ENCODE measurements around the gene ADAMTS3.

The ADAMTS3 gene

GRCh38 chr4:72566464-72566972 is 2.5 kb downstream of the ADAMTS3 start:
- H3K4me1 ChIP-seq (ENCODE audit: insufficient read depth, insufficient read length) = no peaks in the 10 kb centered on the region
- H3K36me3 ChIP-seq (ENCODE audit: insufficient read depth, insufficient read length, low read length) = no peaks in the 10 kb centered on the region
- no peak overlapping the region for H3K4me3 ChIP-seq (ENCODE audit: insufficient read length, low read depth)
- DNase-seq (ENCODE audit: low read depth, low spot score) = no peak
- no peak for TF ChIP-seq ZNF274 (IDR thresholded peaks at IDR 0.05; ENCODE audit: low read depth, low read length)
- TF ChIP-seq SUZ12 (IDR thresholded peaks at IDR 0.05; ENCODE audit: extremely low read depth, insufficient read depth, insufficient read length) = no peak
- no peak for TF ChIP-seq YY1 (IDR thresholded peaks at IDR 0.05; ENCODE audit: insufficient read depth, insufficient read length)
- H3K9ac ChIP-seq (ENCODE audit: insufficient read length, low read depth) = no peak overlapping the region
- H3K27me3 ChIP-seq (ENCODE audit: insufficient read depth, insufficient read length) = peaks cover 4% of the 10 kb centered on the region
- no peaks in the 10 kb centered on the region for H3K9me3 ChIP-seq (ENCODE audit: insufficient read depth, low read length)

- TF ChIP-seq ZNF274 (IDR thresholded peaks at IDR 0.05; ENCODE audit: low read depth, low read length) (no peak), SUZ12 (IDR thresholded peaks at IDR 0.05; ENCODE audit: extremely low read depth, insufficient read depth, insufficient read length) (no peak), YY1 (IDR thresholded peaks at IDR 0.05; ENCODE audit: insufficient read depth, insufficient read length) (no peak)
- no peak overlapping the region for H3K4me3 ChIP-seq (ENCODE audit: insufficient read length, low read depth)
- no peak overlapping the region for H3K9ac ChIP-seq (ENCODE audit: insufficient read length, low read depth)
- no peak for DNase-seq (ENCODE audit: low read depth, low spot score)
- no peaks in the 10 kb centered on the region for H3K4me1 ChIP-seq (ENCODE audit: insufficient read depth, insufficient read length)
- H3K27me3 ChIP-seq (ENCODE audit: insufficient read depth, insufficient read length) = no peaks in the 10 kb centered on the region
- H3K36me3 ChIP-seq (ENCODE audit: insufficient read depth, insufficient read length, low read length) = no peaks in the 10 kb centered on the region
- H3K9me3 ChIP-seq (ENCODE audit: insufficient read depth, low read length) = no peaks in the 10 kb centered on the region
These were observed 4.2 kb downstream of the ADAMTS3 start for GRCh38 chr4:72564789-72565188.

GRCh38 chr4:72564184-72564583 is 4.8 kb downstream of the ADAMTS3 start:
- no peaks in the 10 kb centered on the region for H3K36me3 ChIP-seq (ENCODE audit: insufficient read depth, insufficient read length, low read length)
- H3K4me1 ChIP-seq (ENCODE audit: insufficient read depth, insufficient read length) = no peaks in the 10 kb centered on the region
- no peaks in the 10 kb centered on the region for H3K9me3 ChIP-seq (ENCODE audit: insufficient read depth, low read length)
- TF ChIP-seq ZNF274 (IDR thresholded peaks at IDR 0.05; ENCODE audit: low read depth, low read length) (no peak), SUZ12 (IDR thresholded peaks at IDR 0.05; ENCODE audit: extremely low read depth, insufficient read depth, insufficient read length) (no peak), YY1 (IDR thresholded peaks at IDR 0.05; ENCODE audit: insufficient read depth, insufficient read length) (no peak)
- no peaks in the 10 kb centered on the region for H3K27me3 ChIP-seq (ENCODE audit: insufficient read depth, insufficient read length)
- no peak for DNase-seq (ENCODE audit: low read depth, low spot score)
- no peak overlapping the region for H3K4me3 ChIP-seq (ENCODE audit: insufficient read length, low read depth)
- H3K9ac ChIP-seq (ENCODE audit: insufficient read length, low read depth) = no peak overlapping the region

- TF ChIP-seq ZNF274 (IDR thresholded peaks at IDR 0.05; ENCODE audit: low read depth, low read length) = no peak
- TF ChIP-seq SUZ12 (IDR thresholded peaks at IDR 0.05; ENCODE audit: extremely low read depth, insufficient read depth, insufficient read length) = no peak
- TF ChIP-seq YY1 (IDR thresholded peaks at IDR 0.05; ENCODE audit: insufficient read depth, insufficient read length) = no peak
- no peak for DNase-seq (ENCODE audit: low read depth, low spot score)
These were observed 10.4 kb downstream of the ADAMTS3 start for GRCh38 chr4:72558655-72559054.

GRCh38 chr4:72557021-72557420 is 12.0 kb downstream of the ADAMTS3 start:
- Histone ChIP-seq H3K4me3 (ENCODE audit: insufficient read length, low read depth) (no peak overlapping the region), H3K27me3 (ENCODE audit: insufficient read depth, insufficient read length) (no peaks in the 10 kb centered on the region), H3K9me3 (ENCODE audit: insufficient read depth, low read length) (no peaks in the 10 kb centered on the region), H3K4me1 (ENCODE audit: insufficient read depth, insufficient read length) (no peaks in the 10 kb centered on the region), H3K36me3 (ENCODE audit: insufficient read depth, insufficient read length, low read length) (no peaks in the 10 kb centered on the region), H3K9ac (ENCODE audit: insufficient read length, low read depth) (no peak overlapping the region)
- DNase-seq (ENCODE audit: low read depth, low spot score) = no peak
- no peak for TF ChIP-seq ZNF274 (IDR thresholded peaks at IDR 0.05; ENCODE audit: low read depth, low read length)
- no peak for TF ChIP-seq SUZ12 (IDR thresholded peaks at IDR 0.05; ENCODE audit: extremely low read depth, insufficient read depth, insufficient read length)
- no peak for TF ChIP-seq YY1 (IDR thresholded peaks at IDR 0.05; ENCODE audit: insufficient read depth, insufficient read length)

More at GRCh38 chr4:72558655-72559054, 10.4 kb downstream of the ADAMTS3 start:
- no peaks in the 10 kb centered on the region for H3K9me3 ChIP-seq (ENCODE audit: insufficient read depth, low read length)
- H3K9ac ChIP-seq (ENCODE audit: insufficient read length, low read depth) = no peak overlapping the region
- no peaks in the 10 kb centered on the region for H3K4me1 ChIP-seq (ENCODE audit: insufficient read depth, insufficient read length)
- H3K27me3 ChIP-seq (ENCODE audit: insufficient read depth, insufficient read length) = no peaks in the 10 kb centered on the region
- H3K36me3 ChIP-seq (ENCODE audit: insufficient read depth, insufficient read length, low read length) = no peaks in the 10 kb centered on the region
- no peak overlapping the region for H3K4me3 ChIP-seq (ENCODE audit: insufficient read length, low read depth)

- Histone ChIP-seq H3K27me3 (ENCODE audit: insufficient read depth, insufficient read length) (no peaks in the 10 kb centered on the region), H3K9me3 (ENCODE audit: insufficient read depth, low read length) (no peaks in the 10 kb centered on the region), H3K9ac (ENCODE audit: insufficient read length, low read depth) (no peak overlapping the region), H3K4me3 (ENCODE audit: insufficient read length, low read depth) (no peak overlapping the region), H3K4me1 (ENCODE audit: insufficient read depth, insufficient read length) (no peaks in the 10 kb centered on the region), H3K36me3 (ENCODE audit: insufficient read depth, insufficient read length, low read length) (no peaks in the 10 kb centered on the region)
- no peak for DNase-seq (ENCODE audit: low read depth, low spot score)
- no peak for TF ChIP-seq SUZ12 (IDR thresholded peaks at IDR 0.05; ENCODE audit: extremely low read depth, insufficient read depth, insufficient read length)
- no peak for TF ChIP-seq YY1 (IDR thresholded peaks at IDR 0.05; ENCODE audit: insufficient read depth, insufficient read length)
- no peak for TF ChIP-seq ZNF274 (IDR thresholded peaks at IDR 0.05; ENCODE audit: low read depth, low read length)
These were observed 13.6 kb downstream of the ADAMTS3 start for GRCh38 chr4:72555377-72555831.

GRCh38 chr4:72553540-72554337 is 15.3 kb downstream of the ADAMTS3 start:
- Histone ChIP-seq H3K4me1 (ENCODE audit: insufficient read depth, insufficient read length) (no peaks in the 10 kb centered on the region), H3K9ac (ENCODE audit: insufficient read length, low read depth) (no peak overlapping the region), H3K9me3 (ENCODE audit: insufficient read depth, low read length) (no peaks in the 10 kb centered on the region), H3K36me3 (ENCODE audit: insufficient read depth, insufficient read length, low read length) (no peaks in the 10 kb centered on the region), H3K4me3 (ENCODE audit: insufficient read length, low read depth) (no peak overlapping the region), H3K27me3 (ENCODE audit: insufficient read depth, insufficient read length) (no peaks in the 10 kb centered on the region)
- no peak for DNase-seq (ENCODE audit: low read depth, low spot score)
- TF ChIP-seq YY1 (IDR thresholded peaks at IDR 0.05; ENCODE audit: insufficient read depth, insufficient read length) (no peak), ZNF274 (IDR thresholded peaks at IDR 0.05; ENCODE audit: low read depth, low read length) (no peak), SUZ12 (IDR thresholded peaks at IDR 0.05; ENCODE audit: extremely low read depth, insufficient read depth, insufficient read length) (no peak)
